HepG2 (cell line): ENCODE data around the gene NACC2. TPM values are rescaled to one million over a fixed set of nuclear protein-coding genes. Genes with fewer than 3 reads are reported as not detected.

Experiments
- ATAC-seq: fragments of 200-7000 bp; cut with Tn5 transposase; 3 replicates; pipeline ENCODE4 v1.9.1; 2020; ENCODE audit warnings: mild to moderate bottlenecking, moderate library complexity
- BruUV-seq: library from RNA; stranded (reverse); fragments of 400-500 nt; replicated peaks from 2 replicates; lab custom pipeline; 2021; lab: Mats Ljungman, UMichigan
- CTCF ChIA-PET: fragments of 300-600 bp; formaldehyde crosslinking; extraction: SDS; loops from one replicate; lab custom pipeline; 2021; ENCODE audit warnings: low total read pairs, inconsistent platforms, low intra/inter-chr PET ratio; lab: Yijun Ruan, JAX
- POLR2A ChIA-PET: fragments of 350-600 bp; sonication (Branson Sonifier 250); formaldehyde crosslinking; loops from one replicate; lab custom pipeline; 2020; ENCODE audit warnings: antibody characterized with exemption, inconsistent platforms; lab: Yijun Ruan, JAX
- DNase-seq: peaks from one replicate; pipeline ENCODE4 v3.0.0-alpha.2; 2015; ENCODE audit warnings: low spot score
- FAIRE-seq: peaks from 3 replicates; lab custom pipeline; 2011; peaks lifted over from hg19 to GRCh38; lab: Jason Lieb, UNC
- H2AFZ ChIP-seq: one replicate; pipeline ENCODE4 v1.6.1; 2011; ENCODE audit warnings: low read length, inconsistent platforms
- H3K27ac ChIP-seq: fragments of 300-600 bp; 3 replicates; pipeline ENCODE4 v1.8.0; 2011; ENCODE audit warnings: mixed run types, mild to moderate bottlenecking, mixed read lengths, low read length, inconsistent platforms; ENCODE audit not compliant: insufficient read depth; ENCODE audit errors: extremely low read length
- H3K27me3 ChIP-seq, 2 experiments: fragments of 200-600 bp in 1 of 2; 2 replicates in 1 of 2; 3 replicates in 1 of 2; pipeline versions ENCODE4 v1.6.0 to v1.8.0; 2011; ENCODE audit warnings: low read length in 2 of 2, mild to moderate bottlenecking in 2 of 2, moderate library complexity in 2 of 2, inconsistent platforms in 1 of 2; ENCODE audit not compliant: insufficient read depth in 2 of 2, control insufficient read depth in 1 of 2
- H3K36me3 ChIP-seq, 2 experiments: fragments of 200-600 bp in 1 of 2; replicated peaks in 1 of 2; 2 replicates in 1 of 2; 3 replicates in 1 of 2; pipeline versions ENCODE4 v1.5.1 to v1.8.0; 2011; ENCODE audit warnings: low read length in 2 of 2, inconsistent platforms in 1 of 2; ENCODE audit not compliant: insufficient read depth in 2 of 2, control insufficient read depth in 1 of 2
- H3K4me1 ChIP-seq: 2 replicates; pipeline ENCODE4 v1.5.1; 2012; ENCODE audit warnings: low read length, inconsistent platforms; ENCODE audit not compliant: insufficient read depth
- H3K4me2 ChIP-seq: 2 replicates; pipeline ENCODE4 v1.6.0; 2011; ENCODE audit warnings: low read depth, low read length, inconsistent platforms
- H3K4me3 ChIP-seq, 3 experiments: fragments of 200-600 bp in 1 of 3; sonication (generic), shearing (Covaris generic) in 1 of 3; replicated peaks in 1 of 3; 2 replicates each; pipeline ENCODE4 v1.5.1; 2011 to 2016; ENCODE audit warnings: low read length in 3 of 3, inconsistent platforms in 2 of 3, low read depth in 2 of 3, mild to moderate bottlenecking in 2 of 3, control low read depth in 1 of 3, mixed read lengths in 1 of 3; ENCODE audit not compliant: insufficient read depth in 1 of 3
- H3K79me2 ChIP-seq: one replicate; pipeline ENCODE4 v1.6.1; 2011; ENCODE audit warnings: low read length, inconsistent platforms; ENCODE audit not compliant: insufficient read depth
- H3K9ac ChIP-seq: 2 replicates; pipeline ENCODE4 v1.6.0; 2011; ENCODE audit warnings: mild to moderate bottlenecking, low read depth, low read length, inconsistent platforms; ENCODE audit not compliant: insufficient read depth
- H3K9me3 ChIP-seq: 2 replicates; pipeline ENCODE4 v1.5.1; 2012; ENCODE audit warnings: mild to moderate bottlenecking, low read length
- H4K20me1 ChIP-seq: 2 replicates; pipeline ENCODE4 v1.6.0; 2011; ENCODE audit warnings: inconsistent platforms, mild to moderate bottlenecking, low read length, moderate library complexity; ENCODE audit not compliant: insufficient read depth
- CENPT ChIP-seq: sonication (generic); formaldehyde crosslinking; IDR thresholded peaks from 2 replicates; pipeline ENCODE4 v1.8.0; 2022; ENCODE audit warnings: low read depth, mild to moderate bottlenecking, moderate library complexity, missing genetic modification reagents
- HNRNPK ChIP-seq: fragments of 200-400 bp; formaldehyde crosslinking; IDR thresholded peaks from 2 replicates; pipeline ENCODE4 v1.6.1; 2018; ENCODE audit warnings: low read length, low read depth, moderate library complexity, mild to moderate bottlenecking; ENCODE audit not compliant: poor library complexity, severe bottlenecking
- ISL2 ChIP-seq: sonication (generic); formaldehyde crosslinking; IDR thresholded peaks from 2 replicates; pipeline ENCODE4 v1.5.0; 2020; ENCODE audit warnings: missing genetic modification reagents
- NFKBIZ ChIP-seq: IDR thresholded peaks from 2 replicates; pipeline ENCODE4 v1.6.1; 2018; ENCODE audit warnings: missing genetic modification reagents, missing compliant biosample characterization
- RARG ChIP-seq: sonication (generic); formaldehyde crosslinking; IDR thresholded peaks from 2 replicates; pipeline ENCODE4 v1.4.0; 2020; ENCODE audit warnings: low read depth, mild to moderate bottlenecking, missing genetic modification reagents
- SOX13 ChIP-seq, 3 experiments: fragments of 450-650 bp in 1 of 3; sonication (generic) in 1 of 3; formaldehyde crosslinking in 1 of 3; IDR thresholded peaks in 2 of 3; conservative IDR thresholded peaks in 1 of 3; 2 replicates each; pipeline versions ENCODE4 v1.5.0 to v1.6.1; 2016 to 2020; ENCODE audit warnings: antibody characterized with exemption in 1 of 3, mild to moderate bottlenecking in 1 of 3, missing compliant biosample characterization in 1 of 3, missing genetic modification reagents in 1 of 3, moderate library complexity in 1 of 3
- SOX6 ChIP-seq, 2 experiments: fragments of 450-650 bp in 1 of 2; sonication (generic) in 1 of 2; formaldehyde crosslinking in 1 of 2; IDR thresholded peaks; 2 replicates each; pipeline versions ENCODE4 v1.4.0 to v1.6.1; 2017 to 2020; ENCODE audit warnings: antibody characterized with exemption in 1 of 2, mild to moderate bottlenecking in 1 of 2, missing genetic modification reagents in 1 of 2
- ZFY ChIP-seq: sonication (generic); formaldehyde crosslinking; IDR thresholded peaks from 2 replicates; pipeline ENCODE4 v1.4.0; 2020; ENCODE audit warnings: missing genetic modification reagents
- ZNF570 ChIP-seq: sonication (generic); formaldehyde crosslinking; IDR thresholded peaks from 2 replicates; pipeline ENCODE4 v1.4.0; 2020; ENCODE audit warnings: mild to moderate bottlenecking, missing genetic modification reagents, borderline replicate concordance
- WGBS: methylation state at CpG from one replicate; pipeline ENCODE4 v1.1.6; 2017; ENCODE audit warnings: low lambda C conversion rate; 5-methylcytosine and 5-hydroxymethylcytosine counted together
- in situ Hi-C: cut with HindIII; loops from 2 replicates; pipeline ENCODE4 v1.10.0; 2017; ENCODE audit warnings: low pct_unique_long_range_greater_than_20kb; ENCODE audit not compliant: extremely low pct_ligation_motif_present
- intact Hi-C: fragments of 100-400 bp; cut with micrococcal nuclease; formaldehyde crosslinking; loops from one replicate; pipeline ENCODE4 v1.10.0; 2022; ENCODE audit not compliant: unreplicated experiment
- polyA plus RNA-seq, 8 experiments: library from polyadenylated mRNA; depleted of rRNA in 3 of 8; stranded (reverse) in 7 of 8; unstranded in 1 of 8; fragments of >200 nt; fragmentation: Illumina TruSeq in 4 of 8; extraction: Trizol in 4 of 8; gene quantifications; 2 replicates each; pipeline versions ENCODE4 v1.2.1 to v1.2.3, GENCODE V29; 2011 to 2016; ENCODE audit warnings: low read depth in 4 of 8, missing spikeins in 1 of 8, mixed read lengths in 1 of 8; ENCODE audit not compliant: insufficient read depth in 1 of 8
- total RNA-seq, 5 experiments: library from RNA; depleted of rRNA; stranded (reverse); fragments of >200 nt; fragmentation: Illumina TruSeq; extraction: Trizol; gene quantifications; 2 replicates each; pipeline ENCODE4 v1.2.3, GENCODE V29; 2016; ENCODE audit warnings: low read depth in 1 of 5
- TF ChIP-seq, protein P1 (sequence below): sonication (generic); formaldehyde crosslinking; IDR thresholded peaks from 2 replicates; pipeline ENCODE4 v1.4.0; 2020; ENCODE audit warnings: missing genetic modification reagents
- TF ChIP-seq, protein P2 (sequence below): sonication (generic); formaldehyde crosslinking; IDR thresholded peaks from 2 replicates; pipeline ENCODE4 v1.4.0; 2020; ENCODE audit warnings: missing genetic modification reagents
- TF ChIP-seq, protein P3 (sequence below): sonication (generic); formaldehyde crosslinking; IDR thresholded peaks from 2 replicates; pipeline ENCODE4 v1.5.0; 2020; ENCODE audit warnings: missing genetic modification reagents
- TF ChIP-seq, protein P4 (sequence below): sonication (generic); formaldehyde crosslinking; IDR thresholded peaks from 2 replicates; pipeline ENCODE4 v1.4.0; 2020; ENCODE audit warnings: missing genetic modification reagents, borderline replicate concordance

NACC2 gene
- total and polyA plus RNA-seq, 2 of the 13 experiments (the other 11 are each of a cell fraction or from before 2014, with no cell fraction given): 5.9 to 12.3 TPM

DNA sequence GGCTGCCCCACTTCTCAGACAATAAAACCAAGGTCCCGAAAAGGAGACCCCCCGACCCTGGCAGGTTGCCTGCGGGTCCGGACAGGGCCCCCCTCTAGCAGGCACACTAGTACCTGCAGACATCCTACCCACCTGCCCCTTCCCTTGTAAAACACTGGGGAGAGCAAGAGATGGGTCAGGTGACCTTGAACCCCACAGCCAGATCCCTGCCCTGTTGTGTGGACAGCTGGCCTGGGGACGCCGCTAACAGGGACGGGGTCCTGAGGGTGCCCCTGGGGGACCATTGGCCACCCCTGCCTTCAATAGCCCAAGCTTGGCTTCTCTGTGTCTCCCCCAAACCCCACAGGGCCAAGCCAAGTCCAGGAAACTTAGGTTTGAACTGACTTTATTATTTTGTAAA, 88.9 kb downstream of the NACC2 start (continued):
- TF ChIP-seq, protein P1, sequence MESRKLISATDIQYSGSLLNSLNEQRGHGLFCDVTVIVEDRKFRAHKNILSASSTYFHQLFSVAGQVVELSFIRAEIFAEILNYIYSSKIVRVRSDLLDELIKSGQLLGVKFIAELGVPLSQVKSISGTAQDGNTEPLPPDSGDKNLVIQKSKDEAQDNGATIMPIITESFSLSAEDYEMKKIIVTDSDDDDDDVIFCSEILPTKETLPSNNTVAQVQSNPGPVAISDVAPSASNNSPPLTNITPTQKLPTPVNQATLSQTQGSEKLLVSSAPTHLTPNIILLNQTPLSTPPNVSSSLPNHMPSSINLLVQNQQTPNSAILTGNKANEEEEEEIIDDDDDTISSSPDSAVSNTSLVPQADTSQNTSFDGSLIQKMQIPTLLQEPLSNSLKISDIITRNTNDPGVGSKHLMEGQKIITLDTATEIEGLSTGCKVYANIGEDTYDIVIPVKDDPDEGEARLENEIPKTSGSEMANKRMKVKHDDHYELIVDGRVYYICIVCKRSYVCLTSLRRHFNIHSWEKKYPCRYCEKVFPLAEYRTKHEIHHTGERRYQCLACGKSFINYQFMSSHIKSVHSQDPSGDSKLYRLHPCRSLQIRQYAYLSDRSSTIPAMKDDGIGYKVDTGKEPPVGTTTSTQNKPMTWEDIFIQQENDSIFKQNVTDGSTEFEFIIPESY (CRISPR knock-in tag): peak; percentile 41; the same call in 1 of the 2 replicates
- TF ChIP-seq, all 625 proteins: peak for 6

DNA sequence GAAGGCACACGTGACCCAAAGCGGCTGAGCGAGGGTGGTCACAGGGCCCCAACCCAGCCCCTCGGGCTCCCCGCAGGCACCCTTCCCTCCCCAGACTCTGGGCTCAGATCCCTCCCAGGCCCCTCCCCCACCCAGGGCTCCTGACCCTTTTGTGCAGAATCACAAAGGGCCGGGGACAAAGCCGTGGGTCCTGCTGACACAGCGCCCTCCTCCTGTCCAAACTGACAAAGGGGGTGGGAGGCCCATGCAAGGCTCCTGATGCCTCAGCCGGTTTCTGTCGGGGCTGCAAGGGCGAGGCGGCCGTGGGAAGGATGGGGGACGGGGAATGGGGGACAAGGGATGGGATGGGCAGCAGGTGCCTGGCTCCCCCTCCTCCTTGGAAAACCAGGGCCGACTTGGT, 90.4 kb downstream of the NACC2 start:
- no peaks in the 10 kb centered on the region for H3K36me3 ChIP-seq
- in situ Hi-C loops: no loop called here
- ATAC-seq (no peak), FAIRE-seq (no peak), DNase-seq (no peak)
- no peaks in the 10 kb centered on the region for H4K20me1 ChIP-seq
- no peaks in the 10 kb centered on the region; a peak in 1 of 5 replicates for H3K27me3 ChIP-seq
- 51% methylated on average over 10 of the region's 15 CpGs for WGBS
- ChIA-PET CTCF (no interaction called here), POLR2A (interaction anchor here (1.3 to 5.4 kb wide), 2 partner anchors 12 to 47 kb away, joined by 4 to 99 read pairs; no protein-coding TSS in a partner anchor)
- H3K4me2 ChIP-seq: peak overlapping the region; percentile 86
- BruUV-seq: no TSS peak
- H3K4me3 ChIP-seq: no peak overlapping the region; a peak in 1 of 6 replicates
- H3K4me1 ChIP-seq: peaks cover 92% of the 10 kb centered on the region
- H3K9ac ChIP-seq: 0 out of 2 replicates have a peak overlapping the region, but pooled peaks have one; percentile 14
- no peak overlapping the region for H2AFZ ChIP-seq
- no peaks in the 10 kb centered on the region for H3K9me3 ChIP-seq
- no peaks in the 10 kb centered on the region for H3K79me2 ChIP-seq
- H3K27ac ChIP-seq: no peak overlapping the region
- intact Hi-C loops: no loop called here
- TF ChIP-seq, protein P2, sequence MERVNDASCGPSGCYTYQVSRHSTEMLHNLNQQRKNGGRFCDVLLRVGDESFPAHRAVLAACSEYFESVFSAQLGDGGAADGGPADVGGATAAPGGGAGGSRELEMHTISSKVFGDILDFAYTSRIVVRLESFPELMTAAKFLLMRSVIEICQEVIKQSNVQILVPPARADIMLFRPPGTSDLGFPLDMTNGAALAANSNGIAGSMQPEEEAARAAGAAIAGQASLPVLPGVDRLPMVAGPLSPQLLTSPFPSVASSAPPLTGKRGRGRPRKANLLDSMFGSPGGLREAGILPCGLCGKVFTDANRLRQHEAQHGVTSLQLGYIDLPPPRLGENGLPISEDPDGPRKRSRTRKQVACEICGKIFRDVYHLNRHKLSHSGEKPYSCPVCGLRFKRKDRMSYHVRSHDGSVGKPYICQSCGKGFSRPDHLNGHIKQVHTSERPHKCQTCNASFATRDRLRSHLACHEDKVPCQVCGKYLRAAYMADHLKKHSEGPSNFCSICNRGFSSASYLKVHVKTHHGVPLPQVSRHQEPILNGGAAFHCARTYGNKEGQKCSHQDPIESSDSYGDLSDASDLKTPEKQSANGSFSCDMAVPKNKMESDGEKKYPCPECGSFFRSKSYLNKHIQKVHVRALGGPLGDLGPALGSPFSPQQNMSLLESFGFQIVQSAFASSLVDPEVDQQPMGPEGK: no peak
- TF ChIP-seq RARG (CRISPR knock-in tag): no peak
- no peak for TF ChIP-seq NFKBIZ
- no peak for TF ChIP-seq CENPT (CRISPR knock-in tag)
- TF ChIP-seq SOX13 (IDR thresholded peaks at IDR 0.05): 0 out of 2 replicates have a peak, but pooled peaks have one; percentile 28
- TF ChIP-seq SOX13 (CRISPR knock-in tag; conservative IDR thresholded peaks at IDR 0.05 in 1 of 2, IDR thresholded peaks at IDR 0.05 in 1 of 2): peak in 1 of 2 experiments; percentile 62; a peak in 2 of 4 replicates
- no peak for TF ChIP-seq ZNF570 (CRISPR knock-in tag)
- TF ChIP-seq SOX6 (IDR thresholded peaks at IDR 0.05): no peak
- peak; percentile 47; the same call in 1 of the 2 replicates for TF ChIP-seq SOX6 (CRISPR knock-in tag; IDR thresholded peaks at IDR 0.05)
- TF ChIP-seq, protein P3, sequence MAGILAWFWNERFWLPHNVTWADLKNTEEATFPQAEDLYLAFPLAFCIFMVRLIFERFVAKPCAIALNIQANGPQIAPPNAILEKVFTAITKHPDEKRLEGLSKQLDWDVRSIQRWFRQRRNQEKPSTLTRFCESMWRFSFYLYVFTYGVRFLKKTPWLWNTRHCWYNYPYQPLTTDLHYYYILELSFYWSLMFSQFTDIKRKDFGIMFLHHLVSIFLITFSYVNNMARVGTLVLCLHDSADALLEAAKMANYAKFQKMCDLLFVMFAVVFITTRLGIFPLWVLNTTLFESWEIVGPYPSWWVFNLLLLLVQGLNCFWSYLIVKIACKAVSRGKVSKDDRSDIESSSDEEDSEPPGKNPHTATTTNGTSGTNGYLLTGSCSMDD: no peak
- no peak for TF ChIP-seq ISL2
- TF ChIP-seq HNRNPK: peak; percentile 72
- TF ChIP-seq, protein P4, sequence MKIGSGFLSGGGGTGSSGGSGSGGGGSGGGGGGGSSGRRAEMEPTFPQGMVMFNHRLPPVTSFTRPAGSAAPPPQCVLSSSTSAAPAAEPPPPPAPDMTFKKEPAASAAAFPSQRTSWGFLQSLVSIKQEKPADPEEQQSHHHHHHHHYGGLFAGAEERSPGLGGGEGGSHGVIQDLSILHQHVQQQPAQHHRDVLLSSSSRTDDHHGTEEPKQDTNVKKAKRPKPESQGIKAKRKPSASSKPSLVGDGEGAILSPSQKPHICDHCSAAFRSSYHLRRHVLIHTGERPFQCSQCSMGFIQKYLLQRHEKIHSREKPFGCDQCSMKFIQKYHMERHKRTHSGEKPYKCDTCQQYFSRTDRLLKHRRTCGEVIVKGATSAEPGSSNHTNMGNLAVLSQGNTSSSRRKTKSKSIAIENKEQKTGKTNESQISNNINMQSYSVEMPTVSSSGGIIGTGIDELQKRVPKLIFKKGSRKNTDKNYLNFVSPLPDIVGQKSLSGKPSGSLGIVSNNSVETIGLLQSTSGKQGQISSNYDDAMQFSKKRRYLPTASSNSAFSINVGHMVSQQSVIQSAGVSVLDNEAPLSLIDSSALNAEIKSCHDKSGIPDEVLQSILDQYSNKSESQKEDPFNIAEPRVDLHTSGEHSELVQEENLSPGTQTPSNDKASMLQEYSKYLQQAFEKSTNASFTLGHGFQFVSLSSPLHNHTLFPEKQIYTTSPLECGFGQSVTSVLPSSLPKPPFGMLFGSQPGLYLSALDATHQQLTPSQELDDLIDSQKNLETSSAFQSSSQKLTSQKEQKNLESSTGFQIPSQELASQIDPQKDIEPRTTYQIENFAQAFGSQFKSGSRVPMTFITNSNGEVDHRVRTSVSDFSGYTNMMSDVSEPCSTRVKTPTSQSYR: peak; percentile 61; the same call in 1 of the 2 replicates
- TF ChIP-seq ZFY (CRISPR knock-in tag): 0 out of 2 replicates have a peak, but pooled peaks have one; percentile 22
